HG03457 (cell line): ENCODE measurements around the gene TFB1M.
"Not testable (repeated sequence)": the region's sequence is repeated elsewhere in the genome, so short reads cannot be mapped to it uniquely, and the experiment has no call there.

Source experiments
- ATAC-seq: cut with Tn5 transposase; IDR thresholded peaks from one replicate; pipeline ENCODE4 v1.9.1; 2021; ENCODE audit warnings: moderate number of reproducible peaks; ENCODE audit not compliant: unreplicated experiment

The TFB1M gene

GRCh38 chr6:155244434-155244833 is 69.8 kb downstream of the TFB1M start:
- no peak for ATAC-seq

- no peak for ATAC-seq
Observed at GRCh38 chr6:155241966-155242365, 72.3 kb downstream of the TFB1M start.

GRCh38 chr6:155240905-155241600 is 73.2 kb downstream of the TFB1M start:
- no peak for ATAC-seq

GRCh38 chr6:155237613-155238012 is 76.7 kb downstream of the TFB1M start:
- no peak for ATAC-seq

DNA sequence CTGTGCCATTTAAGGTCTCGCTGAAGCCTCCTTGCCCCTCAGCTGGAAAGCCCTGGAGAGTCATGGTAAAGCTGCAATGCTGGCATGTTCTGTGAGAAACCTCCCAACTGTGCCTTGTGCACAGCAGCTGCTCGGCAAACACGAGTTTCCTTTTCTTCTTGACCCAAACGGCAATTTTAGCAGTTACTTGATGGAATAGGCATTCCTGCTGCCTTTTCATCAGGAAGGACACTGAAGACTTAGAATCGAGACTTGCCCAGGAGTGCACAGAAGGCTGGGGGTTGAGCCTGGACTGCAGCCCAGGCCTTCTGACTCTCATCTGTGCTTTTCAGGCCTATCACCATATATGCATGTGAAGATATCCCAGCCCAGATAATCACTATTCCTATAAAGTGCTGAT is 79.2 kb downstream of the TFB1M start:
- ATAC-seq = no peak

DNA sequence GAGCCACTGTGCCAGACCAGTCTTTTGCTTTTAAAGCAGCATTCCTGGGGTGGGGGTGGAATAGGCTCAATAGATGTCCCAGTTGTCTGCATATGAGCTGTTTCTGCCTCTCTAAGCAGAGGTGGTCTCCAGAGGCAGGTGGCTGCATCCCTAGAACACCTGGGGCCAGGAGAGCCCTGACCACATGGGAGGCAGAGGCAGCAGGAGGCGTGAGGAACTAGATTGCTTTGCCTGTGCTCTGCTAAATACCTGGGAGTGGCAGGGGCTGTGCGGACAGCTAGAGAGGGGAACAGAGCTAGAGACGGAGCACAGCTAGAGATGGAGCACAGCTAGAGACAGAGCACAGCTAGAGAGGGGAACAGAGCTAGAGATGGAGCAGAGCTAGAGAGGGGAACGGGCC is 79.6 kb downstream of the TFB1M start:
- no peak for ATAC-seq

- ATAC-seq = no peak
Observed at GRCh38 chr6:155234167-155234566, 80.1 kb downstream of the TFB1M start.

- no peak for ATAC-seq
Observed at GRCh38 chr6:155232848-155233247, 81.4 kb downstream of the TFB1M start.

- ATAC-seq = not testable (repeated sequence)
Observed at GRCh38 chr6:155230975-155231374, 83.3 kb downstream of the TFB1M start.

- no peak for ATAC-seq
Observed at GRCh38 chr6:155228546-155229166, 85.6 kb downstream of the TFB1M start.

DNA sequence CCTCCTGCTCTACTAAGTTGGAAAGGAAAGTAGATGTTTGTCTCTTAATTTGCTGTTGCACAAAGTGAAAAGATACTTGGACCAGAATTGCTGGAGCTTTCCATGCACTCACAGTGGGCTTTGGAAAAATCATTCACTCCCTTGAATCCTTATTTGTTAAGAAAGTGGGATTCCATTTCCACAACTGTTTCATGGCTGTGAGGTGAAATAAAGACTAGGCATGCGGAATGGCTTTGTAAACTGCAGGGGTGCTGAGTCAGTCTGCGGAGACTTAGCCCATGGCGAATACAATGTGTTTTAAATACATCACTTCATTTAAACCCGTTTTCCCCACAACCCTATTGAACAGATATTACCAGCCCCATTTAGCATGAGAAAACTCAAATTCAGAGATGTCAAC is 87.2 kb downstream of the TFB1M start:
- ATAC-seq = no peak

- no peak for ATAC-seq
Observed at GRCh38 chr6:155224618-155225017, 89.7 kb downstream of the TFB1M start.

- peak; percentile 94 for ATAC-seq
Observed at GRCh38 chr6:155223646-155224451, 90.4 kb downstream of the TFB1M start.

DNA sequence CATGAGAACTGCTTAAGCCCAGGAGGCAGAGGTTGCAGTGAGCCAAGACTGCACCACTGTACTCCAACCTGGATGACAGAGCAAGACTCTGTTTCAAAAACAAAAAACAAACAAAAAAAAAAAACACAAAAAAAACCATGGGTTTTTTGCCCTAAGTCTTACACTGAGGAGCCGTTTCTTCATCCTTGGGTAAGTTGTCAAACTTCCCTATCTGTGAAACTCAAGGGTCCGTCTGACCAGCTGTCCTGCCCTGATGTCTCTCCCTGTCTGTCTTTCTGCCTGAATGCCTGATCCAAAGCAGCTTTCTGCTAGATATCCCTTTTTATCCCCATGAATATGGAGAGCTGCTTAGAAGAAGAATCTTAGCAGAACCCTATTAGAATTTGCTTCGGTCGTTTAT is 91.8 kb downstream of the TFB1M start:
- ATAC-seq = no peak

DNA sequence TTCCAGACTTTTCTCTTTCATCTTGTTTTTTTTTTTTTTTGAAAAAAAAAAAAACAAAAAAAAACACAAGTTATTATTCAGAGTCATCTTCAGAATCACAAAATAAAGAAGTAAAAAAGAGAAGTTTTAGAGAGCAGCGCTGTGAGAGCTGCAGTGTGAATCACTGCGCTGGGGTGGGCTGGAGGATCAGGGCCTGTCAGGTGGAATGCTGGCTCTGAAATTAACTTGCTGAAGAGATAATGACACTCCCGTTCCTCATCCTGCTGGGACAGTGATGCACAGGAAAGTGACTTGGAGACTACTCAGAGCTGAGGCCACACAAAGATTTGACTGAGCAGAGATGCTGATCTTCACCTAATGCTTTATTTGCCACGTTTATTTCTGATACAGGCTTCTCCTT is 93.2 kb downstream of the TFB1M start:
- no peak for ATAC-seq

DNA sequence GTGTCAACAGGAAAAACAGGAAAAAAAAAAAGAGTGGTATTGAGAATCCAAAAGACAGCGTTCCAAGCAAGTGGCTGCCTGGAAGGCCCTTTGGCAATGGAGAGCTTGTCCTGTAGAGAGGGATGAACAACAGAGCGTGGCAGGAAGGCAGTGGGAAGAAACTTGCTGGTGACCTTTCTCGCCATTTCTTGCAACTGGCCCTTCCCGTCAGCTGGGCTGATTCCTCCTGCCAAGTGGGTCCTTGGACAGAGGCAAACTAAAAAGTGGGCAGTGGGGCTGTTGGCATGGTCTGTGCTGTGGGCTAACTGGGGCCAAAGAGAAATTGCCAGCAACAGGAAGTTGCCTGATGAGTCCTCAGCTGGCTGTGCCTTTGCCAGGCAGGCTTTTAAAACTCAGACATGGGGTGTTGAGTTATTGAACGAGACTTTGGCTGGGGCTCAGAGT is 94.4 kb downstream of the TFB1M start:
- no peak for ATAC-seq

DNA sequence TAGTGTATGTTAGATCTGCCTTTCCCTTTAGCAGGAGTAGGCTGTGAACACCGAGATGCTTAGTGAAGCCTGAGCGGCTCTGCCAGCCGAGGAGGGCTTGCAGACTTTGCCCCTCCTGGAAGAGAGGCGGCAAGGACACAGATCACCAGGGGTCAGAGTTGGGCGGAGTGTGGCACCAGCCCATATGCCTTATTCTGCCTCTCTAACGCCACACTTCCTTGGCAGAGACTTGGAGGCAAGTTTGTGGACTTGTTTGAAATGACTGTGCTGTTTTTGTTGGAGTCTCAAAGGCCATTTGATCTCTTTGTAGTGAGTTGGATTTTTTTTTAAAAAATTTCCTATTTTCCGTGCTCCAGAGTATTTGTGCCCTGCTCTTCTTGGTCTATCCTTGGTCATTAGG is 95.0 kb downstream of the TFB1M start:
- ATAC-seq = no peak

DNA sequence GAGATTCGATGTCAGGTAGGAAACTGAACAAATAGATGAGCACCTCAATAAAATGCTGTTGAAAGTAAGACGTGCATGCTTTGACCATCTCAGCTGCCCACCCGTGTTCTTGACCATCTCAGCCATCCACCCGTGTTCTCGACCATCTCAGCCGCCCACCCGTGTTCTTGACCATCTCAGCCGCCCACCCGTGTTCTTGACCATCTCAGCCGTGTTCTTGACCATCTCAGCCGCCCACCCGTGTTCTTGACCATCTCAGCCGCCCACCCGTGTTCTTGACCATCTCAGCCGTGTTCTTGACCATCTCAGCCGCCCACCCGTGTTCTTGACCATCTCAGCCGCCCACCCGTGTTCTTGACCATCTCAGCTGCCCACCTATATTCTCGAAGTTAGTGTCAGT is 95.6 kb downstream of the TFB1M start:
- not testable (repeated sequence) for ATAC-seq

- no peak for ATAC-seq
Observed at GRCh38 chr6:155216312-155217046, 97.8 kb downstream of the TFB1M start.

DNA sequence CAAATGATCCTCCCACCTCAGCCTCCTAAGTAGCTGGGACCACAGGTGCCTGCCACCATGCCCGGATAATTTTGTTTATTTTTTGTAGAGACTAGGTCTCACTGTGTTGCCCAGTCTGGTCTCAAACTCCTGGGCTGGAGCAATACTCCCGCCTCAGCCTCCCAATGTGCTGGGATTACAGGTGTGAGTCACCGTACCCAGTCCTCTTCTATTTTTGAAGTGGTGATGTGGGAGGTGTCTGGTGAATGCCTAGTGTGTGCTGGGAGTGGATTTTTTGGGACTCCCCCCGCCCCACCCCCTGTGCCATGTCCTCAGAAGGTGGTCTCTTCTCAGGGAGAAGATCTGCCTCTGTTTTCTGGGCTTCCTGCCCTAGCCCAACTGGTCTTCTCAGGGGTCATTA is 98.4 kb downstream of the TFB1M start:
- no peak for ATAC-seq
